Stomach smooth muscle (tissue), 2 donors: ENCODE measurements around the gene CBX6.

Source experiments
- H3K27ac ChIP-seq: one replicate; pipeline ENCODE4 v1.7.0; 2013; ENCODE audit warnings: mild to moderate bottlenecking, low read length, inconsistent platforms
- H3K27me3 ChIP-seq, 2 donors: one replicate each; pipeline ENCODE4 v1.7.0; 2013; ENCODE audit warnings: low read length in 2 of 2; ENCODE audit not compliant: insufficient read depth in 2 of 2, control insufficient read depth in 1 of 2
- H3K36me3 ChIP-seq, 2 donors: one replicate each; pipeline ENCODE4 v1.7.0; 2013; ENCODE audit warnings: low read length in 2 of 2; ENCODE audit not compliant: control insufficient read depth in 2 of 2, insufficient read depth in 2 of 2
- H3K4me1 ChIP-seq: one replicate; pipeline ENCODE4 v1.7.0; 2013; ENCODE audit warnings: low read length; ENCODE audit not compliant: control insufficient read depth, insufficient read depth
- H3K4me3 ChIP-seq, 2 donors: one replicate each; pipeline ENCODE4 v1.7.0; 2013; ENCODE audit warnings: low read length in 2 of 2
- H3K9ac ChIP-seq, 2 donors: one replicate each; pipeline ENCODE4 v1.7.0; 2013; ENCODE audit warnings: low read length in 2 of 2, mild to moderate bottlenecking in 1 of 2
- H3K9me3 ChIP-seq, 2 donors: one replicate each; pipeline ENCODE4 v1.7.0; 2013; ENCODE audit warnings: low read length in 2 of 2; ENCODE audit not compliant: control insufficient read depth in 2 of 2
- donor health status: healthy.
- donor health status: Pancreatic carcinoma.

The CBX6 gene

GRCh38 chr22:38846412-38846811 lies 25.6 kb downstream of the CBX6 start:
- Histone ChIP-seq H3K27me3 (no peaks in the 10 kb centered on the region), H3K9me3 (no peaks in the 10 kb centered on the region), H3K4me3 (no peak overlapping the region), H3K9ac (no peak overlapping the region), H3K36me3 (no peaks in the 10 kb centered on the region), H3K27ac (no peak overlapping the region), H3K4me1 (peaks cover 20% of the 10 kb centered on the region)

- Histone ChIP-seq H3K4me3 (no peak overlapping the region), H3K4me1 (peaks cover 20% of the 10 kb centered on the region), H3K27me3 (no peaks in the 10 kb centered on the region), H3K36me3 (no peaks in the 10 kb centered on the region), H3K27ac (peak overlapping the region; percentile 18), H3K9ac (no peak overlapping the region), H3K9me3 (no peaks in the 10 kb centered on the region)
Measured at GRCh38 chr22:38845004-38845740, 26.8 kb downstream of the CBX6 start.

GRCh38 chr22:38844315-38845003 lies 27.6 kb downstream of the CBX6 start:
- no peaks in the 10 kb centered on the region for H3K27me3 ChIP-seq
- peak overlapping the region in 1 of 2 donors; percentile 33 for H3K9ac ChIP-seq
- H3K4me1 ChIP-seq, result peaks cover 20% of the 10 kb centered on the region
- no peak overlapping the region for H3K27ac ChIP-seq
- H3K4me3 ChIP-seq, result peak overlapping the region in 1 of 2 donors; percentile 65
- no peaks in the 10 kb centered on the region for H3K9me3 ChIP-seq
- no peaks in the 10 kb centered on the region for H3K36me3 ChIP-seq

- Histone ChIP-seq H3K9me3 (no peaks in the 10 kb centered on the region), H3K4me1 (peaks cover 20% of the 10 kb centered on the region), H3K27ac (peak within 1 kb of the TSS; percentile 69), H3K9ac (peak within 1 kb of the TSS; percentile 69 to 71), H3K4me3 (peak within 1 kb of the TSS; percentile 69 to 75), H3K27me3 (no peaks in the 10 kb centered on the region), H3K36me3 (peaks cover 0 to 2% of the 10 kb centered on the region in 2 donors)
Measured at GRCh38 chr22:38843657-38844314, 28.2 kb downstream of the CBX6 start, which contains the start of gene NPTXR. TSS of gene NPTXR (minus strand) at chr22:38844028.

GRCh38 chr22:38843201-38843656 lies 28.8 kb downstream of the CBX6 start:
- Histone ChIP-seq H3K27me3 (no peaks in the 10 kb centered on the region), H3K36me3 (peaks cover 0 to 2% of the 10 kb centered on the region in 2 donors), H3K4me3 (peak overlapping the region; percentile 69 to 75), H3K9me3 (no peaks in the 10 kb centered on the region), H3K9ac (peak overlapping the region; percentile 69 to 71), H3K4me1 (peaks cover 20% of the 10 kb centered on the region), H3K27ac (peak overlapping the region; percentile 69)

GRCh38 chr22:38842512-38843200 lies 29.4 kb downstream of the CBX6 start:
- H3K4me1 ChIP-seq, result peaks cover 20% of the 10 kb centered on the region
- peak overlapping the region; percentile 69 to 71 for H3K9ac ChIP-seq

GRCh38 chr22:38841635-38842034 lies 30.4 kb downstream of the CBX6 start:
- Histone ChIP-seq H3K36me3 (peaks cover 0 to 2% of the 10 kb centered on the region in 2 donors), H3K4me1 (peaks cover 20% of the 10 kb centered on the region), H3K9ac (no peak overlapping the region), H3K9me3 (no peaks in the 10 kb centered on the region), H3K4me3 (no peak overlapping the region), H3K27me3 (no peaks in the 10 kb centered on the region), H3K27ac (no peak overlapping the region)

More at GRCh38 chr22:38842512-38843200, 29.4 kb downstream of the CBX6 start:
- Histone ChIP-seq H3K9me3 (no peaks in the 10 kb centered on the region), H3K4me3 (peak overlapping the region; percentile 69 to 75), H3K27me3 (no peaks in the 10 kb centered on the region), H3K36me3 (peaks cover 0 to 2% of the 10 kb centered on the region in 2 donors), H3K27ac (peak overlapping the region; percentile 69)

GRCh38 chr22:38841211-38841610 lies 30.8 kb downstream of the CBX6 start:
- Histone ChIP-seq H3K4me1 (peaks cover 20% of the 10 kb centered on the region), H3K9ac (no peak overlapping the region), H3K36me3 (peaks cover 0 to 2% of the 10 kb centered on the region in 2 donors), H3K27me3 (no peaks in the 10 kb centered on the region), H3K4me3 (no peak overlapping the region), H3K9me3 (no peaks in the 10 kb centered on the region), H3K27ac (no peak overlapping the region)

- Histone ChIP-seq H3K9me3 (no peaks in the 10 kb centered on the region), H3K4me1 (peaks cover 20% of the 10 kb centered on the region), H3K27me3 (no peaks in the 10 kb centered on the region), H3K36me3 (peaks cover 0 to 2% of the 10 kb centered on the region in 2 donors), H3K9ac (no peak overlapping the region), H3K4me3 (no peak overlapping the region), H3K27ac (no peak overlapping the region)
Measured at GRCh38 chr22:38840129-38840528, 31.9 kb downstream of the CBX6 start.

- H3K9me3 ChIP-seq, result no peaks in the 10 kb centered on the region
- H3K4me1 ChIP-seq, result peaks cover 20% of the 10 kb centered on the region
- H3K9ac ChIP-seq, result no peak overlapping the region
- no peaks in the 10 kb centered on the region for H3K27me3 ChIP-seq
- H3K36me3 ChIP-seq, result peaks cover 0 to 2% of the 10 kb centered on the region in 2 donors
- no peak overlapping the region for H3K27ac ChIP-seq
- H3K4me3 ChIP-seq, result no peak overlapping the region
Measured at GRCh38 chr22:38839686-38840085, 32.3 kb downstream of the CBX6 start.
